GM10248 (cell line): Measurements from ENCODE around the gene KRT71.
"Not testable (repeated sequence)": the region's sequence is repeated elsewhere in the genome, so short reads cannot be mapped to it uniquely, and the experiment has no call there.

Experiments used
- CTCF ChIA-PET: fragments of 300-600 bp; sonication (Branson Sonifier 250); formaldehyde crosslinking; extraction: SDS; loops from one replicate; lab custom pipeline; 2021; ENCODE audit warnings: antibody characterized with exemption; lab: Yijun Ruan, JAX
- POLR2A ChIA-PET: fragments of 350-650 bp; sonication (Branson Sonifier 250); formaldehyde crosslinking; extraction: SDS; loops from one replicate; lab custom pipeline; 2020; ENCODE audit warnings: antibody characterized with exemption; lab: Yijun Ruan, JAX
- DNase-seq: peaks from one replicate; pipeline ENCODE4 v3.0.0; 2012; ENCODE audit errors: extremely low spot score
- TF ChIP-seq, protein P1 (sequence below): IDR thresholded peaks from 2 replicates; pipeline ENCODE4 v1.5.1; 2012; ENCODE audit warnings: mild to moderate bottlenecking, low read depth; ENCODE audit errors: extremely low read depth, missing control alignments, control extremely low read depth

Gene KRT71

DNA sequence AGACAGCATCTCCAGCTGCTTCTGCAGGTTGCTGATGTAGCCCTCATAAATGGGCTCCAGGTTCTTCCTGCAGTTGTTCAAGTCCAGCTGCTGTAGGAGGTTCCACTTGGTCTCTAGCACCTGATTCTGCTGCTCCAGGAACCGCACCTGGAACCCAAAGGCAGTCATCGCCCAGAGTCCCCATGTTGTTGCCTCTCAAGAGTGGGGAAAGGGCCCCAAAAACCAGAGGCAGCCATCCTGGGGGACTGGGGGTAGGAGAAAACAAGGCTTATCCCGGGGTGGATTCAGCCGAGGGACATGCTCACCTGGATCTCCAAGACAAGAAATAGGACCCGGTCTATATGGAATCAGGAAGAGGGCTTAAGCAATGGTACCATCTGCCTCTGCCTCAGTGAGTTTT is 46.0 kb upstream of the KRT71 start:
- CTCF ChIA-PET: interaction anchor here (1.9 kb wide), 1 partner anchor 15 kb away, joined by 4 read pairs; no protein-coding TSS in a partner anchor
- POLR2A ChIA-PET: no interaction called here

GRCh38 chr12:52594237-52594636 is 41.3 kb upstream of the KRT71 start:
- POLR2A ChIA-PET, DNase-seq: not testable (repeated sequence)
- CTCF ChIA-PET: interaction anchor here (2.0 kb wide), 1 partner anchor 286 kb away, joined by 5 read pairs; no protein-coding TSS in a partner anchor

More for the DNA sequence above, 46.0 kb upstream of the KRT71 start:
- no peak for DNase-seq
- TF ChIP-seq, protein P1, sequence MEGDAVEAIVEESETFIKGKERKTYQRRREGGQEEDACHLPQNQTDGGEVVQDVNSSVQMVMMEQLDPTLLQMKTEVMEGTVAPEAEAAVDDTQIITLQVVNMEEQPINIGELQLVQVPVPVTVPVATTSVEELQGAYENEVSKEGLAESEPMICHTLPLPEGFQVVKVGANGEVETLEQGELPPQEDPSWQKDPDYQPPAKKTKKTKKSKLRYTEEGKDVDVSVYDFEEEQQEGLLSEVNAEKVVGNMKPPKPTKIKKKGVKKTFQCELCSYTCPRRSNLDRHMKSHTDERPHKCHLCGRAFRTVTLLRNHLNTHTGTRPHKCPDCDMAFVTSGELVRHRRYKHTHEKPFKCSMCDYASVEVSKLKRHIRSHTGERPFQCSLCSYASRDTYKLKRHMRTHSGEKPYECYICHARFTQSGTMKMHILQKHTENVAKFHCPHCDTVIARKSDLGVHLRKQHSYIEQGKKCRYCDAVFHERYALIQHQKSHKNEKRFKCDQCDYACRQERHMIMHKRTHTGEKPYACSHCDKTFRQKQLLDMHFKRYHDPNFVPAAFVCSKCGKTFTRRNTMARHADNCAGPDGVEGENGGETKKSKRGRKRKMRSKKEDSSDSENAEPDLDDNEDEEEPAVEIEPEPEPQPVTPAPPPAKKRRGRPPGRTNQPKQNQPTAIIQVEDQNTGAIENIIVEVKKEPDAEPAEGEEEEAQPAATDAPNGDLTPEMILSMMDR: no peak

DNA sequence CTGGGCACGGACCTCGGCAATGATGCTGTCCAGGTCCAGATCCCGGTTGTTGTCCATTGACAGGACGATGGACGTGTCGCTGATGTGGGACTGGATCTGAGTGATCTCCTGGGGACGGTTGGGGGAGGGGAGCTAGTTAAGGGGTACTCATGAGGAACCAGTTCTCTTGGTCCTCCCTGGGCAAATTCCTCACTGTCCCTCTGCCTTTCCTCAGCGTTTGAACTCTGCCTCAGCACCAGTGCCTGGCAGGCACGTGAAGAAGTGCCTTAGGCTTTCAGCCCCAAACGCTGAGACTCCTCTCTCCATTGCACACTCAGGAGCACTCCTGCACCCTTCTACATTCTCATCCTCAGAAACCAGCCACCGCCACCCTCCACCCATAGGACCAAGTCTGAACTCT is 38.6 kb upstream of the KRT71 start:
- TF ChIP-seq, protein P1: no peak
- ChIA-PET POLR2A (no interaction called here), CTCF (interaction anchor here (1.3 kb wide), 1 partner anchor 9 kb away, joined by 4 read pairs; no protein-coding TSS in a partner anchor)
- no peak for DNase-seq

DNA sequence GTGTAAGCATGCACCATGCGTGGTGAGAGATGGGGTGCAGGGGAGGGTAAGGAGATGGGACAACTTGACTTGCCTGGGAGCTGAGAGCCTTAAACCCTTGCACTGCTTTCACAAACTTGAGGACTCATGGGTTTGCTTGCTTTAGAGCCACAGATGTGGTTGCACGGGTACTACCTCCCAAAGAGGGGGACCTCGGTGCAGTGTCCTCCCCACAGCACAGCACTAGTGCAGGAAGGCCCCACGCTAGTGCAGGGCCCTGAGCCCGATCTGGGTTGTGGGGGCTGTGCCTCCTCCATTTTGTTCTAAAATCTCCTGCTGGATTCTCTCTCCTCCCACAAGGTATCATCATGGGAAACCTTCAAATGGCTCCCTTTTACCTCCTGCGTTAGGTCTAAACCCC is 37.1 kb upstream of the KRT71 start:
- TF ChIP-seq, protein P1: no peak
- DNase-seq: no peak
- CTCF ChIA-PET: interaction anchor here (1.0 to 2.0 kb wide), 3 partner anchors 16 to 295 kb away, joined by 3 to 7 read pairs (median 4); partner anchors contain the start of gene KRT74
- POLR2A ChIA-PET: no interaction called here

GRCh38 chr12:52587563-52587962 is 34.6 kb upstream of the KRT71 start:
- TF ChIP-seq, protein P1: no peak
- no peak for DNase-seq
- ChIA-PET CTCF (interaction anchor here (1.4 kb wide), 1 partner anchor 286 kb away, joined by 4 read pairs; no protein-coding TSS in a partner anchor), POLR2A (no interaction called here)

DNA sequence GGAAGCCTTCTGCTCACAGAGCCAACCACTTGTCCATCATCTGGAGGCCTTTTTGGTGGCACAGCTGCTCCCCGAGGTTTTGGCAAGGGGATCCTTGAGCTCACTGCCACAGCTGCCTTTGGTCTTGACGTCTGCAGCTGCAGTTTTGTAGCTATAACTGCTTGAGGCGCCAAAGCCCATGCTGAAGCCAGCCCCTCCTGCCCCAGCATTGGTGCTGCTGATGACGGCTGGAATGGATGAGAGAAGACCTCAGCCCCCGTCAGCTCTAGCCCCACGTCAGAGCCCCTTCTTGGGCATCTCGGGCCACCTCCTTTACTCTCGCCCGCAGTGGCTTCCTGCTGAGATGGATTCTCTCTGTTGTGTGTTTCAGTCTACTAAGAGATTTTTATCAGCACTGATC is 33.0 kb upstream of the KRT71 start:
- DNase-seq: no peak
- TF ChIP-seq, protein P1: no peak
- POLR2A ChIA-PET: no interaction called here
- CTCF ChIA-PET: interaction anchor here (0.7 to 2.8 kb wide), 4 partner anchors 66 to 299 kb away, joined by 3 to 8 read pairs (median 3); no protein-coding TSS in a partner anchor

- ChIA-PET CTCF (interaction anchor here (1.0 to 2.8 kb wide), 3 partner anchors 10 to 300 kb away, joined by 3 to 8 read pairs (median 3); no protein-coding TSS in a partner anchor), POLR2A (no interaction called here)
- no peak for DNase-seq
- TF ChIP-seq, protein P1: no peak
Measured at GRCh38 chr12:52585066-52585465, 32.1 kb upstream of the KRT71 start.
